A673 (cell line): ENCODE measurements around the gene KCNQ1.

Experiments
- EZH2 ChIP-seq: fragments of 200-600 bp; sonication (generic); IDR thresholded peaks from 2 replicates; pipeline ENCODE4 v1.6.1; 2017; ENCODE audit warnings: borderline replicate concordance, low read depth, mild to moderate bottlenecking, mixed read lengths, antibody characterized with exemption, low read length; ENCODE audit not compliant: poor library complexity, severe bottlenecking
- TF ChIP-seq, protein P1 (sequence below): fragments of 300-800, 200-600 bp; sonication (generic); conservative IDR thresholded peaks from 2 replicates; pipeline ENCODE4 v1.5.1; 2017; ENCODE audit warnings: low read depth, mild to moderate bottlenecking, antibody characterized with exemption, low read length, moderate library complexity, mixed read lengths

- TF ChIP-seq, protein P1, sequence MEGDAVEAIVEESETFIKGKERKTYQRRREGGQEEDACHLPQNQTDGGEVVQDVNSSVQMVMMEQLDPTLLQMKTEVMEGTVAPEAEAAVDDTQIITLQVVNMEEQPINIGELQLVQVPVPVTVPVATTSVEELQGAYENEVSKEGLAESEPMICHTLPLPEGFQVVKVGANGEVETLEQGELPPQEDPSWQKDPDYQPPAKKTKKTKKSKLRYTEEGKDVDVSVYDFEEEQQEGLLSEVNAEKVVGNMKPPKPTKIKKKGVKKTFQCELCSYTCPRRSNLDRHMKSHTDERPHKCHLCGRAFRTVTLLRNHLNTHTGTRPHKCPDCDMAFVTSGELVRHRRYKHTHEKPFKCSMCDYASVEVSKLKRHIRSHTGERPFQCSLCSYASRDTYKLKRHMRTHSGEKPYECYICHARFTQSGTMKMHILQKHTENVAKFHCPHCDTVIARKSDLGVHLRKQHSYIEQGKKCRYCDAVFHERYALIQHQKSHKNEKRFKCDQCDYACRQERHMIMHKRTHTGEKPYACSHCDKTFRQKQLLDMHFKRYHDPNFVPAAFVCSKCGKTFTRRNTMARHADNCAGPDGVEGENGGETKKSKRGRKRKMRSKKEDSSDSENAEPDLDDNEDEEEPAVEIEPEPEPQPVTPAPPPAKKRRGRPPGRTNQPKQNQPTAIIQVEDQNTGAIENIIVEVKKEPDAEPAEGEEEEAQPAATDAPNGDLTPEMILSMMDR, result no peak
- no peak for TF ChIP-seq EZH2
These were observed 17.8 kb downstream of the KCNQ1 start for GRCh38 chr11:2462543-2462985.
